ENCODE results near the gene RAB11FIP4.
"Not testable (repeated sequence)": the region's sequence is repeated elsewhere in the genome, so short reads cannot be mapped to it uniquely, and the experiment has no call there.

RAB11FIP4 gene

DNA sequence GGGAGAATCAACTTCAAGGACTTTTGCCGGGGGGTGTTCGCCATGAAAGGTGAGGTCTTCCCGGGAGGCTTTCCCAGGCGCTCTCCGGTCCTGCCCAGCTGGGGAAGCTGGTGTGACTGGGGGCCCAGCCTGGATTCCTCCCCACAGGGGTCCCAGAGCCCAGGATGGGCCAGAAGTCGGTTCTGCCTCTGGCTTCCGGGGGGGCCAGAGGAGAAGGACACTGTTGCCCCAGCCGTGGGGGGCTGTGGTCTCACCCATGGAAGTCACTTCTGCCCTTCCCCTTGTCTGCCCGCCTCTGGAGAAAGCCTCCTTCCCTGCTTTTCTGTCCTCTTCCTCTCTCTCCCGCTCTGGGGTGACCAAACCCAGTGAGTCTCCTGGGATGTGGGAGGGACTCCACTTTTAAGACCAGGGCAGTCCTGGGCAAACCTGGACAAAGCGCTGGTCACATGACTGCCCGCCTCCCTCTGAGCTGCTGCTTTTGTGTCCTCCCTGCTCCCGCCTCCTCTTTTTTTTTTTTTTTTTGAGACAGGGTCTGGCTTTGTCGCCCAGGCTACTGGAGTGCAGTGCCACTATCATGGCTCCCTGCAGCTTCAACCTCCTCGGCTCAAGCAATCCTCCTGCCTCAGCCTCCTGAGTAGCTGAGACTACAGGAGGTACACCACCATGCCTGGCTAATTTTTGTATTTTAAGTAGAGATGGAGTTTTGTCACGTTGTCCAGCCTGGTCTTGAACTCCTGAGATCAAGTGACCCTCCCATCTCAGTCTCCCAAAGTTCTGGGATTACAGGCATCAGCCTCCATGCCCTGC lies 40.6 kb downstream of the RAB11FIP4 start:
- DNase-seq (ENCODE audit: low read depth in 2 of 2), result no peak

DNA sequence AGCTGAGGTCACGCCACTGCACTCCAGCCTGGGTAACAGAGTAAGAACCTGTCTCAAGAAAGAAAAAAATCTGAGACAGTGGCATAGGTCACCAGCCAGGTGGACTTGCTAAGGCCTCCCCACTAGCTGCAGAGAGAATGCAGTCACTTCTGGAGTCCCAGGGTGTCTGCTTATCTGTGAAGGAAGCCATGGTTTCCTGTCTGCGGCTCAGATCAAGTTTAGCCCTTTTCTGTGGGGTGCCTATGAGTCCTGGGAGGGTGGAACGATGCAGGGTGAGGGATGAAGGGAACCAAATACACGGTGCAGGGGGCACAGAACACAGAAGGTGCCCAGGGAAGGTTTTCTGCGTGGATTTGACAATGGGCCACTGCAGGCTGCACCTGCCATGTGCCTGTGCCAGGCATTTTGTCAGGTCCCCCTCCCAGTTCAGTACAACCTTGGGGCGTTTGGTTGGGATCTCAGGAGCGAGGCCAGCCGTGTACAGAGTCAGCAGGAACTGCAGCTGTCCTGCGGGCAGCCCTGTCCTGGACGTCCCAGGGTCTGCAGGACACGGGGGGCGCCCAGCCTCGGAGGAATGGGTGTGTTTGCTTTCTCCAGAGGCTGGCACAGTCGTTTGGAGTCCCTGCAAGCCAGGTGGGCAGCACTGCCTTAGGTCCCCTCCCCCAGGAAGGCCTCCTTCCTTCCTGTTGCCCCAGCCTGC lies 41.8 kb downstream of the RAB11FIP4 start:
- DNase-seq (ENCODE audit: low read depth in 2 of 2), result no peak

DNA sequence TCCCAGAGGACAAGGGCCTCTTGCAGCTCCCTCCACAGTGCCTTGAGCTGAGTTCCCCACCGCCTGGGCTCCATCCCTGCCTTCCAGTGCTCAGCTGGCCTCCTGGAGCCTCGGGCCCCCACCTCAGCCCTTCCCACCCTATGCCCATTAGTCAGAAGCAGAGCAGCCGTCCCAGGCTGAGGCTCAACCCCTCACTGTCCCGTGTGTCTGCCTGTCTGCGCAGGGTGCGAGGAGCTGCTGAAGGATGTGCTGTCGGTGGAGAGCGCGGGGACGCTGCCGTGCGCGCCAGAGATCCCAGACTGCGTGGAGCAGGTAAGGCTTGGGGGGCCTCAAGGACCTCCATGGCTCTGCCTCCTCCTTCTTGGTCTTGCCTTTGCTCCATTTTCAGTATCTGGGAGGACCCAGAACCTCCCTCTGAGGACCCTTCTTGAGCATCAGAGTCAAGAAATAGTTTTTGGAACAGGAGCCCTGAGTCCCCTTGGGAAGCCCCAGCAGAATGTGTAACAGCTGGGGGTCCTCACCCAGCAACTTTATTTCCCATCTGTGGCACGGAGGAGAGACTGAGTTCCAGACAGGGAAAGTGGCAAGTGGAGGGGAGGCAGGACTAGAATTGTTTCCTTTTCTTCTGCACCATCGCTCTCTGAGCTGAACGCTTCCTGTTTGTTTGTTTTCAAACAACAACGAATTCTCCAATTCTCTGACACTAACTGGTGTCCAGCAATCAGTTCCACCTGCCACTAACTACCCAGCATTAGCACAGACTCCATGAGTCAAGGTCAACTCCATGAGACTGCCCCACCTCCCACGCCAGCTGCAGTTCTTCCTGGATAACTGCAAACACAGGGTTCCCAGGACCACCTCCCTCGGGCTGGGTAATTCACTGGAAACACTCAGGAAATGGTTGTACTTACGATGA lies 42.6 kb downstream of the RAB11FIP4 start:
- DNase-seq (ENCODE audit: low read depth in 2 of 2), result no peak

DNA sequence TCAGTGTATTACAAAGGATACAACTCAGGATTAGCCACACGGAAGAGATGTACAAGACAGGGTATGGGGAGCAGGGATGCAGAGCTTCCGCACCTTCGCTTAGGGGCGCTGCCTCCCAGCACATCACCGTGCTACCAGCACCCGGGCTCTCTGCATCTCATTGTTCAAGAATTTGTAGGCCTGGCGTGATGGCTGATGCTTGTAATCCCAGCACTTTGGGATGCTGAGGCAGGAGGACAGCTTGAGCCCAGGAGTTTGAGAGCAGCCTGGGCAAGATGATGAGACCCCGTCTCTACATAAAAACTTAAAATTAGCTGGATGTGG lies 43.2 kb downstream of the RAB11FIP4 start:
- DNase-seq (ENCODE audit: low read depth in 2 of 2), result no peak

DNA sequence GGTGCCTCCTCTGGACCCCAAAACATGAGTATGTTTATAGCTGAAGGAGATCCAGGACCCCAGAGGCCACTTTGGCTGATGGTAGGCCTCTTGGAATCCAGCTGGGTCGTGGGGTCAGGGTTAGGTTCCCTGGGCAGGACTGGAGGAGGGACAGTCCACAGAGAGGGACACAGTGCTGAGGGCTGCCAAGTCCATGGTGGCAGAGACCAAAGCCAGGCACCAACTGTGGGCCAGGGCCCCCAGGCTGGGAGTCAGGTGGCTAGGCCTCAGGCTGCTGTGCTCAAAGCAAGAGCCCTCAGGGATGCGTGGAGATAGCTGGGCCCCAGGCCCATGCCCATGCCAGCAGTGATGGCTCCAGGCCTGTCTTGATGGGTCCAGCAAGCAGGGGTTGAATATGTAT lies 44.1 kb downstream of the RAB11FIP4 start:
- DNase-seq (ENCODE audit: low read depth in 2 of 2), result no peak

DNA sequence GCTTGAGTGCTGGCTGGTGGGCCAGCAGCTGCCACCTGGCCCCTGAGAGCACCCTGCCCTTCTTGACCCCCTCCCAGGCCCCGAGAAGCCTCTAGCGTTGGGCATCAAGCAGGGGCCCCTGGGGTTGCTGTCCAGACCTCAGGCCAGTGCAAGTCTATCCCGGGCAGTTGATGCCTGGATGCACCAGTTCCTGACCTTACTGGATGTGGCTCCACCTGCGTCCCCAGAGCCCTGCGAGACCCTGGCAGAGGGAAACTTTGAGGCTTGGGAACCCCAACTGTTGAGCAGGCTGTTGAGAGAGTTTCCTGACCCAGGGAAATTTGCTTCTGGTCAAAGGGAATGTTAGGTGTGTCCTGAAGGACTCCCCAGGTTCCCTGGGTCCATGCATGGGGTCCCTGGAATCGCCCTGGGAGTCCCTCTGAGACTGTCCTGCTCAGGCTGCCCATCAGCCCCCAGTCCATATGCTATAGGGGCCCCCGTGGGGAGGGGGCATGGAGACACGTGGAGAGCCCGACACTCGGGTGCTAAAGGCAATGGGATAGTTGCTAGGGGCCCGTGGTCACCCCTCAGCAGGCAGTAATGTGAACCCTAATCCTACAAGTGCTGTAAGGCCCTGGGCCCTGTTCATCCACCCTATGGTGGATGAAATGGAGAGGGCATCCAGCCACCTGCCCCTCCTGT lies 46.4 kb downstream of the RAB11FIP4 start:
- DNase-seq (ENCODE audit: low read depth in 2 of 2), result no peak

DNA sequence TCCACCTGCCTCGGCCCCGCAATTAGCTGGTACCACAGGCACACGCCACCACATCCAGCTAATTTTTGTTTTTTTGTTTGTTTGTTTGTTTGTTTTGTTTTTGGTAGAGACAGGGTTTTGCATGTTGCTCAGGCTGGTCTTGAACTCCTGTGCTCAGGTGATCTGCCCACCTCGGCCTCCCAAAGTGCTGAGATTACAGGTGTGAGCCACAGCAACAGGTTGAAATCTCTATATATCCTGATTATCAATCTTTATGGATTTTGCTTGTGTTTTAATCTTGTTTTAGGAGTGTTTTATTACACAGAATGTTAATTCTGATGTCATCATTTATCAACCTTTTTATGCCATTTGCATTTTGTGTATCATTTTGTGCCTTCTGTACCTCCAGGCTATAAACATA lies 48.2 kb downstream of the RAB11FIP4 start:
- DNase-seq (ENCODE audit: low read depth in 2 of 2), result no peak

DNA sequence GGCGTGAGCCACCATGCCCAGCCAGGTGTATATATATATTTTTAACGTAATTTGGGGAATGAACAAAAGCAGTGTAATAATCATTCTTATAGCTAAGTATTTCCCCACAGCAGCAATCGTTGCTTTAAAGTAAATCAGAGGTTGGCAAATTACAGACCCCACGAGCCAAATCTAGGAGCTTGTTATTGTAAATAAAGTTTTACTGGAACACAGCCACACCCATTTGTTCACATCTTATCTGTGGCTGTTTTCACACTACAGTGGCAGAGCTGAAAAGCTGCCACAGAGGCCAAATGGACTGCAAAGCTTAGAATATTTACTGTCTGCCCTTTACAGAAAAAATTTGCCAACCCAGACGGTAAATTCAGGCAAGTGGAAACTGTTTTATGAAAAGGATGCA lies 50.8 kb downstream of the RAB11FIP4 start:
- DNase-seq (ENCODE audit: low read depth in 2 of 2), result no peak

DNA sequence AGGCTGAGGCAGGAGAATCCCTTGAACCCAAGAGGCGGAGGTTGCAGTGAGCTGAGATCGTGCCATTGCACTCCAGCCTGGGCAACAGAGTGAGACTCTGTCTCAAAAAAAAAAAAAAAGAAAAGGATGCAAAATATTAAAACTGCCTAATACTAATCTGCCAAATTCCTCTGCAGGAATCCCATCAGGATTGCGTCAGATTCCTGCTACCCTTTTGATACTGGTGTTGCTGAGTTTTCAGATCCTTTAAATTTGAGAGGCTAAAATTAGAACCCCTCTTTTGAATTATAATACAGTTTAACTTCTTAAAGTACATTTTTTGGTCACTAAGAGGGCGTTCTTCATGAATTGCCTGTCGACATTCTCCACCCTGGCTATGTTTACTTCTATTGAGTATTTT lies 51.4 kb downstream of the RAB11FIP4 start:
- not testable (repeated sequence) for DNase-seq (ENCODE audit: low read depth in 2 of 2)

DNA sequence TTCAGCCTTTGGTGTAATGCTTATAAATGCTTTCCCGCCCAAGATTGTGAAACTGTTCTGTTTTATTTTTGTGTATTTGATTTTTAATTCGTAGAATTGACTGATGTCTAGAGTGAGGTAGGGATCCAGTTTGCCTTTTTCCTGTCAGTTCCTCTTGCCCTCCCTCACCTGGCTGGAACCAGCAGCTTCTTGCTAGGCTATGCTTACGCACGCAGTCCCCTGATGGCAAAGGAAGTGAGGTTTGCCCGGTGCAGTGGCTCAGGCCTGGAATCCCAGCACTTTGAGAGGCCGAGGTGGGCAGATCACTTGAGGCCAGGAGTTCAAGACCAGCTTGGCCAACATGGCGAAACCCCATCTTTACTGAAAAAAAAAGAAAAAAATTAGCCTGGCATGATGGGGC lies 51.9 kb downstream of the RAB11FIP4 start:
- DNase-seq (ENCODE audit: low read depth in 2 of 2), result no peak

DNA sequence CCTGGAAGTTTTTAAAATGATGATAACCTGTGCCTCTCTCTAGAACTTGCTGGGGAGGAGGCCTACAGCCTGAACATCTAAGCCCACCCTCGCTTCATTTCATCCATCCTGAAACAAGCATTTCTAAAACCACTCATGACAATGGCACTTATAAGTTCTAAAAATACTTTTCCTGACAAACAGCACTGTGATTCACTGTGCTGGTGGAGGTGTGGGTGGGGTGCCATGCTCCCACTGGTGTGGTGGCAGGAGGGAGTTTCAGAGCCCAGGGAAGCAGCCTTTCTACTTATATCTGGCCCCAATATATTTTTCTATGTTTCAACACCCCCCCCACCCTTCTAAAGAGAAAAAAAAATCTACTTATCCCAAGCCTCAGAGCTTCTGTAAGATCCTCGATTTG lies 52.6 kb downstream of the RAB11FIP4 start:
- no peak for DNase-seq (ENCODE audit: low read depth in 2 of 2)

DNA sequence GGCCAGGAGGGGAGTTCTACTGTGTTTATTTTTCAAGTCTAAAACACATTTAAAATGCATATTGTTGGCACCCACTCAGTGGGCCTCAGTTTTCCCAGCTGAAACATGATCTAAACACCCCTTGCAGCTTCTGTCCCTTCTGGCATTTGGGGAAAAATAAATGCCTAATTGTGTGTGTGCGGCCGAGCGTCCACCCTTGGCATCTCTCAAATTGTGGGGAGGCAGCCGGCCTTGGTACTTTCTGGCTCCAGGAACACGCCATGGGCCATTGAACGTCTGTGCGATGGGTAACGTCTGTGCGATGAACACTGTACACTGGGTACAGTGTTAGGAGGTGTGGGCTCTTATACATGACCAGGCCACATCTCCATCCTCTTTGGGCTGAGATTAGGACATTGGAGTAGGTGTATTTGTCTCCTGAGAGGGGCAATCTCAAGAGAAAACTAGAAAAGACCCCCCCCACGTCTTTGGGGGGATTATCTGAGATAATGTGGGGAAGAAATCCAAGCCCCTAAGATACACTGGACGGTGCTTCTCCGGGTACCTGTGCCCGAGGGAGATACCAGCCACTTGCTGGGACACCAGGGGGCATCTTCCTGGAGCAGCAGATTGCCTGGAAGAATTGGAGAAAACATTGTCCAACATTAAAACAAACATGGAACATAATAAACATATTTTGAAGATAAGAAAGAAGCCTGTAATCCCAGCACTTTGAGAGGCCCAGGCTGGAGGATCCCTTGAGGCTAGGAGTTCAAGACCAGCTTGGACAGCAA lies 54.9 kb downstream of the RAB11FIP4 start:
- DNase-seq (ENCODE audit: low read depth in 2 of 2), result no peak

DNA sequence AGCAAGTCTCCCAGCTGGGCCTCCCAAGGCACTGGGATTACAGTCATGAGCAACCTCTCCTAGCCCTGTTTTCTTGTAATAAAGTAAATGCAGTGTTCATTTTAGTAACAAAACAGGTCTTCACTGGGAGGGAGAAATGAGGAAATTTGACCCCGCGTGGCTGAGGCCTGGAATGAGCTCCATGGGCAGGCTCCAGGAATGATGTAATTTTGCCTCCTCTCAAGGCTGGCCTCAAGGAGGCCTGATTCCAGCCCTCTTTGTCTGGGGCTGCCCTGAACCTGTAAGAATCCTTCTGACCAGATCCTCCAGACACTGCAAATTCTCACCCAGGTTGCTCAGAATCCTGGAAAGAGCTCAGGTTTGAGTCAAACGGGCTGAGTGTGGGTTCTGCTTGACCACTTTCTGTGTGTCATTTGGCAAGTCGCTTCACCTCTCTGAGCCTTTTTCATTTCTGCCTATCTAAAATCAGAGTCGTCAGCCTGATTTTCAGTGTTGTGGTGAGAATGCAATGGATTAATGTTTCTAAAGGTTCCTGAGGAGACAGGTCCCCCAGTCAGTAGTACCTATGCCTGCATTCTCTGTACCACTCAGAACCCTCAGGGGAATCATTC lies 57.1 kb downstream of the RAB11FIP4 start:
- DNase-seq (ENCODE audit: low read depth in 2 of 2), result no peak

DNA sequence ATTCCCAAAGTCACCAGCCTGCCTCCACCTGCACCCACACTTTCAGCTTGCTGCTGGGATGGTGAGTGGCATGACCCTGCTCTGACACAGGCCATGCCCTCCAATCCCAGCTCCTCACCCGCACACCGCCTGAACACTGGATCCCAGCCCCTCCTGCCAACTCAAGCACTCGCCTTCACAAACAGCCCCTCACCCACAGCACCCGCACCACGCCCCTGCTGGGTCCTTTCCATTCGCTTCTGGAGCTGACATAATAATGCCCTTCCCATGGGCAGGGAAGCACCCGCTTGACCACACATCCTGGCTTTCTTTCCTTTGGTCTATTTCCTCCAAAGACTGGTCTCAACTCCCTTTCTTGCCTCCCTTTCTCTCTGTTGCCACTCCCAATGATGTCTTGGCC lies 57.6 kb downstream of the RAB11FIP4 start:
- no peak for DNase-seq (ENCODE audit: low read depth in 2 of 2)

DNA sequence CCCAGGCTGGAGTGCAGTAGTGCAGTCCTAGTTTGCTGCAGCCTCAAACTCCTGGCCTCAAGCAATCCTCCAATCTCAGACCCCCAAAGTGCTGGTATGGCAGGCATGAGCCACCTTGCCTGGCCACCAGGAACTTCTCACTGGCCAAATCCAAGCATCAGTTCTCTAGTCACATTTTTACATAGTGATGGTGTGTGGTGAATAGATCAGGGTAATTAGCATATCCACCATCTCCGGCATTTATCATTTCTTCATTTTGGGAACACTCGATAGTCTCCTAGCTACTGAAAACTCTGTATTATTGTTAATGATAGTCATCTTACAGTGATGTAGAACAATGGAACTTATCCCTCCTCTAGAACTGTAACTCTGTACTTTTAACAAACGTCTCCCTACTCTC lies 58.3 kb downstream of the RAB11FIP4 start:
- DNase-seq (ENCODE audit: low read depth in 2 of 2), result no peak

DNA sequence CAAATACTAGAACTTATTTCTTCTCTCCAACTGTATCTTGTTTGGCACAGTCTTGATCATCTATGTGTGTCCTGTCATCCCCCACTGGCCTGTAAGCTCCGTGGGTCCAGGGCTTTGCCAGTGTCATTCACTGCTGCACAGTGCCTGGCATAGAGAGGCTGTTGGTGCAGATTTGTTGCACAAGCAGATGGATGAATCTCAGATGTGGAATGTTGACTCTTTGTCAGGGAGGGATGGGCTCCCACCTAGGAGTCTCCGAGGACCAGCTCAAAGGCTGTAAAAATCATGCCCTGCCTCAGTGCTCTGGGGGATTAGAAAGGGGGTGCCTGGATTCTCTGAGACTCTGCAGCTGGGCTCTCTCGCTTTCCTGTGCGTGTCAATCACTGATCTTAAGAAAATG lies 60.6 kb downstream of the RAB11FIP4 start:
- DNase-seq (ENCODE audit: low read depth in 2 of 2), result no peak

DNA sequence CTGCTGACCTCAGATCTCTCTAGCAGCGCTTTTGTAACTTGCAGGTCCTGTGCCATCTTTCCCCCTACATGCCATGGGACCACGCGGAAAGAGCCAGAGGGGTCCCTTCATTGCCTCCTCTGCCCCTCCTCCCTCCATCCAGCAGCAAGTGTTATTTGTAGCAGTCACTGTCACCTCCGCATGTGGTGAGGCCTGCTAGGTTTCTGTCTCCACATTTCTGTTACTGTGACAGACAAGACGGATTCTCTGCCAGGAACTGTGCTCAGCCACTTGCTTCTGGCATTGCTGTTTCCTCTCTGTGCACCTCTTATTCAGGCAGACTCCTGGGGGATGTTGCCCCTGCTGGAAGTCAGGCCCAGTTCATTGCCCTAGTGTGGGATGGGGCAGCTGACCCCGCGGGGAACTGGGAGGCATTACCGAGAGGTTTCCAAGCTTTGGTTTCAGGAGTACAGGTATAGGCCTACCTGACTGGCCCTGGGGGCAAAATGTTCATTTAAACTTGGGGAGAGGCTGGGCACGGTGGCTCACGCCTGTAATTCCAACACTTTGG lies 61.2 kb downstream of the RAB11FIP4 start:
- DNase-seq (ENCODE audit: low read depth in 2 of 2), result no peak

DNA sequence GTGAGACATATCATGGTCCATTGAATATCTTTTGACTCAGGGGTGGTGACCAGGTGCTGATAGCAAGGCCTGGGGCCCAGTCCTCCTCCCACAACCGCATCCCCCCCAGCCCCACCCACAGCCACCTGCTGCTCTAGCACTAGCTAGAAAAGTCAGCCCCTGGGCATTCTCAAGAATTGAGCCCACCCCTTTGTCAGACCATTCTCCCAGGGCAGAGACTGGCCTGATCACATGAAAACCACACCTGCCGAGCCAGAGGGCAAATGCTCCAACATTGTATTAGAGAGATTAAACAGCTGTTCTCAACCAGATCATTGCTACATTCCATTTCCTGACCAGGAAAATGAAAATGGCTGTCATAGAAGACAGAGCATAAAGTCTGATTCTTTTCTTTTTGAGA lies 62.4 kb downstream of the RAB11FIP4 start:
- no peak for DNase-seq (ENCODE audit: low read depth in 2 of 2)

DNA sequence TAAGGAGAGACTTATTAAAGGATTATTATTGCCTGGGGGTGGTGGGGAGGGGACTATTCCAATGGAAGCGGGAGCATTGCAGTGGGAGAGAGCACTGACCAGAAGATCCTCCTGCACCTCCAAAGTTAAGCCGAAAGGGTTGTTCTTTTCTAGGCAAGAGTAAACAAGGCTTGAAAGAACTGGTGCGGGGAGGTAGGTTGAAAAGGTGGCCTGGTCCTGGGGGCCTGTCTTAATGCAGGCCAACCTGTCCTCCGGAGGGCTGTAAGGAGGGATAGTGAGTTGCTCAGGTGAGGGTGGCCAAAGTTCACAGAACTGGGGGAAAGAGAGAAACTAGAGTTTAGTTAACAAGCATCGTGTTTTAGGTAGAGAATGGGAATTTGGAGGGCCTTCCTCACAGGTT lies 65.3 kb downstream of the RAB11FIP4 start:
- no peak for DNase-seq (ENCODE audit: low read depth in 2 of 2)
